RWPE2 (cell line): ENCODE data around the gene DAAM1.

ENCODE experiments used
- ATAC-seq: fragments of 200-7000 bp; cut with Tn5 transposase; 3 replicates; pipeline ENCODE4 v1.9.1; 2021; ENCODE audit warnings: low read depth
- DNase-seq: peaks from one replicate; pipeline ENCODE4 v3.0.0-alpha.2; 2020; ENCODE audit warnings: low spot score
- H3K27ac ChIP-seq: fragments of 450-650 bp; 2 replicates; pipeline ENCODE4 v1.5.1; 2017; ENCODE audit warnings: mild to moderate bottlenecking; ENCODE audit not compliant: poor library complexity, severe bottlenecking
- H3K27me3 ChIP-seq: fragments of 250-450 bp; sonication (Bioruptor Pico); 2 replicates; pipeline ENCODE4 v1.5.1; 2021; ENCODE audit warnings: mild to moderate bottlenecking, moderate library complexity; ENCODE audit not compliant: insufficient read depth, poor library complexity, severe bottlenecking
- H3K36me3 ChIP-seq: fragments of 250-450 bp; sonication (Bioruptor Pico); 2 replicates; pipeline ENCODE4 v1.5.1; 2020; ENCODE audit warnings: low read depth, mild to moderate bottlenecking, moderate library complexity
- H3K4me1 ChIP-seq: fragments of 250-450 bp; sonication (Bioruptor Pico); 2 replicates; pipeline ENCODE4 v1.5.1; 2021; ENCODE audit warnings: mild to moderate bottlenecking, moderate library complexity; ENCODE audit not compliant: insufficient read depth, poor library complexity, severe bottlenecking
- H3K4me3 ChIP-seq: fragments of 250-450 bp; sonication (Bioruptor Pico); 2 replicates; pipeline ENCODE4 v1.5.1; 2021; ENCODE audit warnings: mild to moderate bottlenecking, moderate library complexity; ENCODE audit not compliant: severe bottlenecking
- H3K9me3 ChIP-seq: fragments of 250-450 bp; sonication (Bioruptor Pico); 2 replicates; pipeline ENCODE4 v1.5.1; 2021; ENCODE audit warnings: mild to moderate bottlenecking, moderate library complexity; ENCODE audit not compliant: severe bottlenecking
- TF ChIP-seq, protein P1 (sequence below): fragments of 450-650 bp; IDR thresholded peaks from one replicate; pipeline ENCODE4 v1.5.1; 2017; ENCODE audit warnings: mild to moderate bottlenecking, moderate library complexity; ENCODE audit not compliant: poor library complexity, severe bottlenecking

The DAAM1 gene

DNA sequence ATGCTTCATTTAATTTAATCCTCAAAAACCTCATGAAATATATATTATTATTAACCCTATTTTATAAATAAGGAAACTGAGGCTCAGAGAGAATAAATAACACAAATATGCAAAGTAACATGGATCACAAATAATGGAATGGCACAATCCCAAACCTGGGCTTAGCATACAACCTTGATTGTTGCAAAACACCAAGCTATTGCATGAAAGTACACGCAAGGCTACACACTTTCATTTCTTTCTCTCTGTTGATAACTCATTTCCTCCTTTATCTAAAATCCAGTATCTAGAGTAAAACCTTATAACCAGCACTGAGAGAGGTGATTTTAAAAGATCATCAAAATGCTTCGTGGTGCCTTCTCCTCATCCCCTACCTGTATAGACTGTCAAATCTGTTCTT is 2.8 kb upstream of the DAAM1 start:
- no peak overlapping the region for H3K4me3 ChIP-seq
- peaks cover 9% of the 10 kb centered on the region for H3K4me1 ChIP-seq
- ATAC-seq (no peak), DNase-seq (no peak)
- TF ChIP-seq, protein P1, sequence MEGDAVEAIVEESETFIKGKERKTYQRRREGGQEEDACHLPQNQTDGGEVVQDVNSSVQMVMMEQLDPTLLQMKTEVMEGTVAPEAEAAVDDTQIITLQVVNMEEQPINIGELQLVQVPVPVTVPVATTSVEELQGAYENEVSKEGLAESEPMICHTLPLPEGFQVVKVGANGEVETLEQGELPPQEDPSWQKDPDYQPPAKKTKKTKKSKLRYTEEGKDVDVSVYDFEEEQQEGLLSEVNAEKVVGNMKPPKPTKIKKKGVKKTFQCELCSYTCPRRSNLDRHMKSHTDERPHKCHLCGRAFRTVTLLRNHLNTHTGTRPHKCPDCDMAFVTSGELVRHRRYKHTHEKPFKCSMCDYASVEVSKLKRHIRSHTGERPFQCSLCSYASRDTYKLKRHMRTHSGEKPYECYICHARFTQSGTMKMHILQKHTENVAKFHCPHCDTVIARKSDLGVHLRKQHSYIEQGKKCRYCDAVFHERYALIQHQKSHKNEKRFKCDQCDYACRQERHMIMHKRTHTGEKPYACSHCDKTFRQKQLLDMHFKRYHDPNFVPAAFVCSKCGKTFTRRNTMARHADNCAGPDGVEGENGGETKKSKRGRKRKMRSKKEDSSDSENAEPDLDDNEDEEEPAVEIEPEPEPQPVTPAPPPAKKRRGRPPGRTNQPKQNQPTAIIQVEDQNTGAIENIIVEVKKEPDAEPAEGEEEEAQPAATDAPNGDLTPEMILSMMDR, result no peak
- H3K36me3 ChIP-seq, result no peaks in the 10 kb centered on the region
- H3K9me3 ChIP-seq, result no peaks in the 10 kb centered on the region
- H3K27me3 ChIP-seq, result no peaks in the 10 kb centered on the region
- H3K27ac ChIP-seq, result no peak overlapping the region

DNA sequence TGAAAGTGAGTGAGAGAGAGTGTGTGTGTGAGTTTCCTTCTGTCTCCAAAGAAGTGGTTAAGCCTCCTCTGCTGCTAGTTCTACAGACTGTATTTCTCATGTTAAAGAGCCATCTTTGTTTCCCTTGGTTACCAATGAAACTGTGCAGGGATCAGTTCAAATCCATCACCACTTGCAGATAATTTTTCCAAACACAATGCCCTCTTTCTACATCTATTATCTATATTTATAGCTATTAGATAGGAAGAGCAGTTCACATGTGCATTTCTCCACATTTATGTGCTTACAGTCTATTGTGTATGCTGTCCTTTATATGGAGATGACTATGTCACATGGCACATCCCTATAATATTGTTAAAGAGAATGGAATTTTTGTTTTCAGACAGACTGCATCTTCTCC is 2.2 kb upstream of the DAAM1 start:
- H3K9me3 ChIP-seq, result no peaks in the 10 kb centered on the region
- ATAC-seq (no peak), DNase-seq (no peak)
- peaks cover 11% of the 10 kb centered on the region for H3K4me1 ChIP-seq
- H3K27ac ChIP-seq, result no peak overlapping the region
- H3K36me3 ChIP-seq, result no peaks in the 10 kb centered on the region
- H3K27me3 ChIP-seq, result no peaks in the 10 kb centered on the region
- no peak overlapping the region for H3K4me3 ChIP-seq
- TF ChIP-seq, protein P1, result no peak

DNA sequence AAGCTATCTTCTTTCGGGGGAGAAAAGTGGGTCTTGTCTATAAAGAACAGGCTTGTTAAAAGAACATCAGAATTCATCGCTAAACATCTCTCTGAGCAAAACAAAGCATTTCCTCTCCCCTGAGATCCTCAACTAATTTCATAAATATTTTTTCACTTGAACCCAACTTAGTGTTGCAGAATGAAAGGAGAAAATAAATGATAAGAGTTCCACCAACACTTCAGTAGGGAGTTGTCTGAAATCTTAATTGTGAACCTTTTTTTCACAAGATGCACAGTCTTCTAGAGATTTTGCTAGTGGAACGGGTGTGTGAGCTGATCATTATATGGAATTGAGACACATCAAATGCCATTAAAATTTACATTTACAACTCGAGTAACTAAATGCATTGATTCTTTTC is 1.3 kb upstream of the DAAM1 start:
- H3K4me1 ChIP-seq, result peaks cover 19% of the 10 kb centered on the region
- no peaks in the 10 kb centered on the region for H3K27me3 ChIP-seq
- no peak overlapping the region for H3K4me3 ChIP-seq

DNA sequence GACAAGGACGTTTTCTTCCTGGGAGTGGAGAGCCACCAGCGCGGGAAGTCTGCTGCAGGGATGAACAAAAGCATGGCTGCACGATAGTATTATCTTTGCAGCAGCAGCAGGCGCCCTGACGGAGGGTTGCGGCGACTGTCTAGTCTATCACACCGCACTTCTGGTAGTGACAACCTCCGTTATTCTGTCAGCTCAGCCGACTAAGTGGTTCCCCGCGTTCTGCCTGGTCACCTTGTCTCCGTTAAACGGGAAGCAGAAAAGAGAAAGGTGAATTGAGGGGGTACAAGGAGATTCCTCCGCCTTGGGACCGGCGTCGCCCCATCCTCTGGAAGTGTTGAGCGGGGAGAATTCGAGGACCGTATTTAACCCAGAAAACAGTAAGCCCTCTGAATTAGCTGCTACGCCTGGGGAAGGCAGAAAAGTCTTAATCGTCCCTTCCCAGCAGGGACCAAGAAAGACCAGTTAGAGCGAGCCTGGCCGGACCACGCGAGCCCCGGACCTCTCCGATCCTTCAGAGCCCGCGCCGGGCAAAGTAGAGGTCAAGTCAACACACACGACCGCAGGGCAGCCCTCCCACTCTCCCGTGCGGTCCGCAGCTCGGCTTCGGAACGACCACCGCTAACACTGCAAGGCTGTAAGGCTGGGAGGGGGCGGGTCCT is 536 bp upstream of the DAAM1 start:
- Histone ChIP-seq H3K27me3 (no peaks in the 10 kb centered on the region), H3K27ac (peak overlapping the region; percentile 52), H3K4me3 (peak overlapping the region; percentile 78), H3K4me1 (peaks cover 23% of the 10 kb centered on the region), H3K36me3 (no peaks in the 10 kb centered on the region), H3K9me3 (no peaks in the 10 kb centered on the region)
- TF ChIP-seq, protein P1, result no peak
- DNase-seq (no peak), ATAC-seq (peak; percentile 21)

More for the DNA sequence above, 1.3 kb upstream of the DAAM1 start:
- ATAC-seq, result no peak
- Histone ChIP-seq H3K36me3 (no peaks in the 10 kb centered on the region), H3K27ac (no peak overlapping the region), H3K9me3 (no peaks in the 10 kb centered on the region)
- TF ChIP-seq, protein P1, result no peak
- DNase-seq, result no peak

DNA sequence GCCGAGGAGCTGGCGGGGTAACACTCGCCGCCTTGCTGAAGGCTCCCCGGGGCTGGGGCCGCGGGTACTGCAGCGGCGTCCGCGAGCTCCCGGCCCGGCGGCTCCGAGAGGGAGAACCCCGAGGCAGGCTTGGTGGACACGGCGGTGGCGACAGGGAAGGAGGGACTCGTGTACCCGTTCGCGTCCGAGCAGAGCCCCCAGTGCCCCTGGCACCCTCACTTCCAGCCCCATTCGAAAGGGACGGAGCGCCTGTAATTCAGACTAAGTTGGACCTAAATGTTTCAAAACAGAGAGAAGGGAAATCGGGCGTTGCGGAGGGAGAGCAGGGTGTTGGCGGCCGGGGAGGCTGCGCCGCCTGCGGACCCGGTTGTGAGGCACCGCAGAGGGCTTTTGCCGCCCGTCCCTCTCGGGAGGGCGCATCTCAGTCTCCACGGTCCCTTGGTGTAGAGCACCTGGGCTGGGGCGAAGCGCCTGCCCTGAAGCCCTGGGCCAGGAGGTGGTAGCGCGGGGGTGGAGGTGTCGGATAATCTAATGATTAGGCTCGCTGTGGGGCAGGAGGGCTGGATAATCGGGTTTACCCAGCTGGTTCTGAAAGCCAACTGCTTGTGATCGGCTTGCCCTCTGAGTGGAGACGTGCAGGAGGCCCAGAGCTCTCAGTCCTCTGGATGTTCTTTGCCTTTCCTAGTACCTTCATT is 771 bp downstream of the DAAM1 start:
- TF ChIP-seq, protein P1, result no peak
- DNase-seq (peak; percentile 74), ATAC-seq (peak; percentile 20)
- Histone ChIP-seq H3K36me3 (no peaks in the 10 kb centered on the region), H3K4me3 (peak overlapping the region; percentile 78), H3K9me3 (no peaks in the 10 kb centered on the region), H3K27ac (peak overlapping the region; percentile 52), H3K4me1 (peaks cover 23% of the 10 kb centered on the region), H3K27me3 (no peaks in the 10 kb centered on the region)
